ENCODE data around the gene KRT2. TPM values are rescaled to one million over a fixed set of nuclear protein-coding genes. Genes with fewer than 3 reads are reported as not detected.

KRT2 gene
- total and polyA plus RNA-seq, 8 donors, result not detected

DNA sequence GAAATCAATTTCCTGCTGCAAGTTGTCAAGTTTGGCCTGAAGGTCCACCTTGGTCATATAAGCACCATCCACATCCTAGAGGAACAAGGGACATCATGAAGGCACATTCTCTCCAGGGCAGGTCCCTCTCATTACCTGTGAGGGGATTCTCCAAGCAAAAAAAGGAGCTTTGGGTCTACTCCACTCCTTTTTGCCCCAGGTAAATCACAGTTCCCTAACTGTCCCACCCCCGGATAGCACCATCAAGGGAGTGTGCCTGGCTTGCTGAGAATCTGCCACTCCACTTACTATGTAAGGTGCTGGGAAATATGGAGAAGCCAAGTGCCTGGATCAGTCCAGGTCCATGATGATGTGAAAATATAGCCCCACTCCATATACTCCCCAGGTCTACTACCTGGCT lies 25.7 kb upstream of the KRT2 start:
- H3K27me3 ChIP-seq, result peaks cover 0 to 27% (median 0%) of the 10 kb centered on the region in 3 donors
- no peaks in the 10 kb centered on the region for H3K9me3 ChIP-seq
- H3K4me3 ChIP-seq, result no peak overlapping the region
- no peaks in the 10 kb centered on the region for H3K4me1 ChIP-seq
- no peaks in the 10 kb centered on the region for H3K36me3 ChIP-seq
- intact Hi-C loops (cut with DNase I; ENCODE audit: low total_unique reads), result no loop called here
- WGBS, 5 donors, result 81 to 100% (median 90%) methylated on average over 1 of the region's 1 CpG
- TF ChIP-seq POLR2AphosphoS5 (IDR thresholded peaks at IDR 0.05) (no peak), POLR2A (IDR thresholded peaks at IDR 0.05) (no peak), EP300 (IDR thresholded peaks at IDR 0.05) (no peak)
- TF ChIP-seq, protein P1, sequence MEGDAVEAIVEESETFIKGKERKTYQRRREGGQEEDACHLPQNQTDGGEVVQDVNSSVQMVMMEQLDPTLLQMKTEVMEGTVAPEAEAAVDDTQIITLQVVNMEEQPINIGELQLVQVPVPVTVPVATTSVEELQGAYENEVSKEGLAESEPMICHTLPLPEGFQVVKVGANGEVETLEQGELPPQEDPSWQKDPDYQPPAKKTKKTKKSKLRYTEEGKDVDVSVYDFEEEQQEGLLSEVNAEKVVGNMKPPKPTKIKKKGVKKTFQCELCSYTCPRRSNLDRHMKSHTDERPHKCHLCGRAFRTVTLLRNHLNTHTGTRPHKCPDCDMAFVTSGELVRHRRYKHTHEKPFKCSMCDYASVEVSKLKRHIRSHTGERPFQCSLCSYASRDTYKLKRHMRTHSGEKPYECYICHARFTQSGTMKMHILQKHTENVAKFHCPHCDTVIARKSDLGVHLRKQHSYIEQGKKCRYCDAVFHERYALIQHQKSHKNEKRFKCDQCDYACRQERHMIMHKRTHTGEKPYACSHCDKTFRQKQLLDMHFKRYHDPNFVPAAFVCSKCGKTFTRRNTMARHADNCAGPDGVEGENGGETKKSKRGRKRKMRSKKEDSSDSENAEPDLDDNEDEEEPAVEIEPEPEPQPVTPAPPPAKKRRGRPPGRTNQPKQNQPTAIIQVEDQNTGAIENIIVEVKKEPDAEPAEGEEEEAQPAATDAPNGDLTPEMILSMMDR (IDR thresholded peaks at IDR 0.05), result no peak
- DNase-seq, result no peak
- H3K27ac ChIP-seq, result no peak overlapping the region

DNA sequence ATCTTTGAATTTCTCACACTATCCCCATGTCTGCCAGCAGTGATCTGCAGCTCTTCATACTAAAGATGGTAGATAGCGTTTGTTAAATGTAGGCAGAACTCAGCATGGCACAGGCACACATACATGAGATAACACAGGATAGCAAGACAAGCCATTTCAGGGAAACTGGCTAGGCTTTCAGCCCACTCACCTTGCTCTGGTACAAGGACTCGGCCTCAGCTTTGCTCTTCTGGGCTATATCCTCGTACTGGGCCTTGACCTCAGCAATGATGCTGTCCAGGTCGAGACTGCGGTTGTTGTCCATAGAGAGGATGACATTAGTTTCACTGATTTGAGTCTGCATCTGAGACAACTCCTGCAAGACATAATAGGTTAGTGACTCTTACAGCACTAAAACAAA lies 25.1 kb upstream of the KRT2 start:
- Histone ChIP-seq H3K27me3 (peaks cover 0 to 27% (median 0%) of the 10 kb centered on the region in 3 donors), H3K27ac (no peak overlapping the region), H3K9me3 (no peaks in the 10 kb centered on the region), H3K4me1 (no peaks in the 10 kb centered on the region), H3K36me3 (no peaks in the 10 kb centered on the region), H3K4me3 (no peak overlapping the region)
- WGBS, 5 donors, result 77 to 88% (median 82%) methylated on average over 5 of the region's 5 CpGs
- intact Hi-C loops (cut with DNase I; ENCODE audit: low total_unique reads), result no loop called here
- DNase-seq, result no peak
- TF ChIP-seq POLR2A (IDR thresholded peaks at IDR 0.05), result no peak
- TF ChIP-seq, protein P1 (IDR thresholded peaks at IDR 0.05), result no peak
- TF ChIP-seq POLR2AphosphoS5 (IDR thresholded peaks at IDR 0.05), result no peak
- TF ChIP-seq EP300 (IDR thresholded peaks at IDR 0.05), result no peak

DNA sequence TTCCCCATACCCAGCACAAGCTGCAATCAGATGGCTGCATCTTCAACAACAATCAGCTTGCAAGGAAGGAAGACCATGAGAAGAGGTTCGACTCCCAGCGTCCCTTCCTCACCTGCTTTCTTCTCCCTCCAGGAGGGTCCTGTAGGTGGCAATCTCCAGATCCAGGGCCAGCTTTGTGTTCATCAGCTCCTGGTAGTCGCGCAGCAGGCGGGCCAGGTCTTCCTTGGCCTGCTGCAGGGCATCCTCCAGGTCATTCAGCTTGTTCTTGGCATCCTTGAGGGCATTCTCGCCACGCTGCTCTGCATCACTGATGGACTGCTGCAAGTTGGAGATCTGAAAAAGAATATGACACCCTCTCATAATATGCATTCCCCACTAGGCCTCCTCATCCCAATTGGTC lies 24.2 kb upstream of the KRT2 start:
- H3K27ac ChIP-seq, result no peak overlapping the region
- no peak overlapping the region for H3K4me3 ChIP-seq
- H3K36me3 ChIP-seq, result no peaks in the 10 kb centered on the region
- H3K27me3 ChIP-seq, result peaks cover 0 to 27% (median 0%) of the 10 kb centered on the region in 3 donors
- intact Hi-C loops (cut with DNase I; ENCODE audit: low total_unique reads), result no loop called here
- H3K4me1 ChIP-seq, result no peaks in the 10 kb centered on the region
- no peak for DNase-seq
- H3K9me3 ChIP-seq, result no peaks in the 10 kb centered on the region
- TF ChIP-seq, protein P1 (IDR thresholded peaks at IDR 0.05), result no peak
- no peak for TF ChIP-seq EP300 (IDR thresholded peaks at IDR 0.05)
- TF ChIP-seq POLR2AphosphoS5 (IDR thresholded peaks at IDR 0.05), result no peak
- TF ChIP-seq POLR2A (IDR thresholded peaks at IDR 0.05), result no peak
- WGBS, 5 donors, result 83 to 92% (median 89%) methylated on average over 7 of the region's 7 CpGs

DNA sequence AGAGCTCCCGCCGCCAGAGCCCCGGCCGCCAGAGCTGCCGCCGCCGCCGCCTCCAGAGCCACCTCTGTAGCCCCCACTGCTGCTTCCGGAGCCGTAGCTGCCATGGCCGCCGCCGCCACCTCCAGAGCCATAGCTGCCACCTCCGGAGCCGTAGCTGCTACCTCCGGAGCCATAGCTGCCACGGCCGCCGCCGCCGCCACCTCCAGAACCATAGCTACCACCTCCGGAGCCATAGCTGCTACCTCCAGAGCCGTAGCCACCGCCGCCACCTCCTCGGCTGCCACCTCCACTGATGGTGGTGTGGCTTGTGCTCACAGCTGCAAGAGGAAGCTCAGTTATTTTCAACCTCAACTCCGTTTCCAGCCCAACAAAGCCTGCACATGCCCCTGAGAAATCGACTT lies 23.3 kb upstream of the KRT2 start:
- Histone ChIP-seq H3K27me3 (peaks cover 0 to 25% (median 0%) of the 10 kb centered on the region in 3 donors), H3K9me3 (no peaks in the 10 kb centered on the region), H3K4me1 (no peaks in the 10 kb centered on the region), H3K36me3 (no peaks in the 10 kb centered on the region), H3K27ac (no peak overlapping the region), H3K4me3 (no peak overlapping the region)
- 90 to 96% (median 95%) methylated on average over 18 to 28 of the region's 28 CpGs for WGBS, 5 donors
- DNase-seq, result no peak
- TF ChIP-seq, protein P1 (IDR thresholded peaks at IDR 0.05), result no peak
- no peak for TF ChIP-seq EP300 (IDR thresholded peaks at IDR 0.05)
- TF ChIP-seq POLR2AphosphoS5 (IDR thresholded peaks at IDR 0.05), result no peak
- TF ChIP-seq POLR2A (IDR thresholded peaks at IDR 0.05), result no peak
- intact Hi-C loops (cut with DNase I; ENCODE audit: low total_unique reads), result no loop called here
